CD14-positive monocyte (primary cell): ENCODE results near the gene PIAS4. TPM values are rescaled to one million over a fixed set of nuclear protein-coding genes. Genes with fewer than 3 reads are reported as not detected.

Source experiments
- DNase-seq, 3 donors: peaks; one replicate each; pipeline ENCODE4 v3.0.0-alpha.2; 2011 to 2022
- H2AFZ ChIP-seq: 2 replicates; pipeline ENCODE4 v1.6.0; 2012; ENCODE audit warnings: mild to moderate bottlenecking, low read depth, low read length, inconsistent platforms; ENCODE audit not compliant: insufficient read depth, poor library complexity, severe bottlenecking
- H3K27ac ChIP-seq, 2 donors: 1 replicate in 1 of 2; 2 replicates in 1 of 2; pipeline ENCODE4 v1.5.1; 2012 to 2013; ENCODE audit warnings: low read length in 2 of 2, control low read depth in 1 of 2, inconsistent platforms in 1 of 2, low read depth in 1 of 2, mild to moderate bottlenecking in 1 of 2
- H3K27me3 ChIP-seq, 2 donors: one replicate each; pipeline versions ENCODE4 v1.6.0 to v1.6.1; 2011 to 2013; ENCODE audit warnings: low read length in 2 of 2; ENCODE audit not compliant: control insufficient read depth in 2 of 2, insufficient read depth in 2 of 2
- H3K36me3 ChIP-seq, 2 donors: replicated peaks in 1 of 2; 1 replicate in 1 of 2; 2 replicates in 1 of 2; pipeline versions ENCODE4 v1.5.1 to v1.6.1; 2012 to 2013; ENCODE audit warnings: low read length in 2 of 2, control low read depth in 1 of 2, inconsistent platforms in 1 of 2, mild to moderate bottlenecking in 1 of 2; ENCODE audit not compliant: insufficient read depth in 2 of 2, control insufficient read depth in 1 of 2
- H3K4me1 ChIP-seq, 2 donors: 1 replicate in 1 of 2; 2 replicates in 1 of 2; pipeline versions ENCODE4 v1.5.1 to v1.6.1; 2012 to 2013; ENCODE audit warnings: low read length in 2 of 2, control low read depth in 1 of 2, inconsistent platforms in 1 of 2, mild to moderate bottlenecking in 1 of 2, moderate library complexity in 1 of 2; ENCODE audit not compliant: insufficient read depth in 2 of 2, control insufficient read depth in 1 of 2
- H3K4me2 ChIP-seq: replicated peaks from 2 replicates; pipeline ENCODE3; 2012; ENCODE audit warnings: low read length, moderate library complexity, mild to moderate bottlenecking; ENCODE audit not compliant: poor library complexity, severe bottlenecking; ENCODE audit errors: extremely low read depth
- H3K4me3 ChIP-seq, 3 experiments: fragments of 200-600 bp in 1 of 3; sonication (generic) in 1 of 3; replicated peaks in 1 of 3; 1 replicate in 2 of 3; 2 replicates in 1 of 3; pipeline ENCODE4 v1.5.1; 2011 to 2013; ENCODE audit warnings: low read length in 3 of 3, mild to moderate bottlenecking in 3 of 3, control low read depth in 2 of 3, low read depth in 2 of 3, inconsistent platforms in 1 of 3, moderate library complexity in 1 of 3
- H3K79me2 ChIP-seq: 2 replicates; pipeline ENCODE4 v1.6.0; 2012; ENCODE audit warnings: mild to moderate bottlenecking, control low read depth, inconsistent platforms, low read length, moderate library complexity; ENCODE audit not compliant: insufficient read depth
- H3K9ac ChIP-seq: 2 replicates; pipeline ENCODE4 v1.6.0; 2017; ENCODE audit warnings: low read length, mild to moderate bottlenecking; ENCODE audit not compliant: insufficient read depth, poor library complexity, severe bottlenecking
- H3K9me3 ChIP-seq, 2 donors: replicated peaks in 1 of 2; 1 replicate in 1 of 2; 2 replicates in 1 of 2; pipeline versions ENCODE4 v1.5.1 to v1.6.1; 2012 to 2013; ENCODE audit warnings: low read length in 2 of 2, control low read depth in 1 of 2; ENCODE audit not compliant: control insufficient read depth in 1 of 2, insufficient read depth in 1 of 2
- H4K20me1 ChIP-seq: 2 replicates; pipeline ENCODE4 v1.6.0; 2012; ENCODE audit warnings: mild to moderate bottlenecking, low read length, control low read depth, moderate library complexity; ENCODE audit not compliant: insufficient read depth
- H3K27ac Mint-ChIP-seq, 7 donors: one replicate each; pipeline ENCODE4 v1.8.0; 2020; ENCODE audit warnings: mild to moderate bottlenecking in 7 of 7, mixed read lengths in 7 of 7, moderate library complexity in 6 of 7, inconsistent platforms in 2 of 7
- H3K27me3 Mint-ChIP-seq, 3 donors: one replicate each; pipeline ENCODE4 v1.8.0; 2021 to 2022; ENCODE audit warnings: low read depth in 3 of 3, mild to moderate bottlenecking in 3 of 3, mixed read lengths in 3 of 3, moderate library complexity in 3 of 3, inconsistent platforms in 1 of 3
- H3K36me3 Mint-ChIP-seq, 2 donors: one replicate each; pipeline ENCODE4 v1.8.0; 2020; ENCODE audit warnings: mixed read lengths in 2 of 2, inconsistent platforms in 1 of 2, mild to moderate bottlenecking in 1 of 2
- H3K4me1 Mint-ChIP-seq: one replicate; pipeline ENCODE4 v1.8.0; 2020; ENCODE audit warnings: mild to moderate bottlenecking, mixed read lengths
- H3K4me3 Mint-ChIP-seq, 2 donors: one replicate each; pipeline ENCODE4 v1.8.0; 2020; ENCODE audit warnings: mild to moderate bottlenecking in 2 of 2, mixed read lengths in 2 of 2, moderate library complexity in 1 of 2
- H3K9me3 Mint-ChIP-seq, 7 donors: one replicate each; pipeline ENCODE4 v1.8.0; 2020 to 2022; ENCODE audit warnings: mixed read lengths in 7 of 7, mild to moderate bottlenecking in 6 of 7, moderate library complexity in 6 of 7, inconsistent platforms in 2 of 7
- CTCF ChIP-seq: fragments of 200-600 bp; IDR thresholded peaks from one replicate; pipeline ENCODE4 v1.8.0; 2022; ENCODE audit warnings: antibody characterized with exemption, mild to moderate bottlenecking
- WGBS: methylation state at CpG from one replicate; pipeline ENCODE4 v1.1.5; 2013; ENCODE audit warnings: missing lambda C conversion rate; ENCODE audit not compliant: insufficient coverage; 5-methylcytosine and 5-hydroxymethylcytosine counted together
- intact Hi-C, 2 donors: fragments of 100-400 bp; cut with micrococcal nuclease; formaldehyde crosslinking; loops; one replicate each; pipeline versions ENCODE4 v1.15.0 to v1.15.1; 2023
- polyA plus RNA-seq, 3 donors: library from polyadenylated mRNA; depleted of rRNA in 1 of 3; unstranded in 2 of 3; stranded (reverse) in 1 of 3; fragments of 300-500 nt in 2 of 3; fragments of >200 nt in 1 of 3; fragmentation: Illumina TruSeq in 2 of 3; gene quantifications; 1 replicate in 2 of 3; 2 replicates in 1 of 3; pipeline ENCODE4 v1.2.3, GENCODE V29; 2012 to 2021

The PIAS4 gene
- polyA plus RNA-seq, 3 donors = 2.3 to 8.1 (median 5.9) TPM

- Histone ChIP-seq H3K36me3 (peaks cover 51 to 71% of the 10 kb centered on the region in 2 donors), H2AFZ (no peak overlapping the region), H3K4me3 (no peak overlapping the region), H3K27ac (no peak overlapping the region), H4K20me1 (peaks cover 36% of the 10 kb centered on the region), H3K79me2 (peaks cover 5% of the 10 kb centered on the region), H3K4me2 (no peak overlapping the region), H3K4me1 (no peaks in the 10 kb centered on the region), H3K9ac (no peak overlapping the region), H3K9me3 (no peaks in the 10 kb centered on the region), H3K27me3 (no peaks in the 10 kb centered on the region)
- DNase-seq = no peak
- H3K9me3 Mint-ChIP-seq = peaks cover 0 to 3% (median 0%) of the 10 kb centered on the region in 7 donors
- H3K4me3 Mint-ChIP-seq = no peak overlapping the region
- H3K27ac Mint-ChIP-seq = no peak overlapping the region
- 96% methylated on average over 13 of the region's 16 CpGs for WGBS
- no peak for TF ChIP-seq CTCF
- H3K4me1 Mint-ChIP-seq = no peaks in the 10 kb centered on the region
- H3K36me3 Mint-ChIP-seq = peaks cover 29 to 81% of the 10 kb centered on the region in 2 donors
- peaks cover 0 to 2% (median 1%) of the 10 kb centered on the region in 3 donors for H3K27me3 Mint-ChIP-seq
- intact Hi-C loops = no loop called here
Measured at GRCh38 chr19:4027146-4027545, 19.6 kb downstream of the PIAS4 start.

GRCh38 chr19:4028334-4029246 lies 21.1 kb downstream of the PIAS4 start:
- Histone ChIP-seq H2AFZ (no peak overlapping the region), H4K20me1 (peaks cover 35% of the 10 kb centered on the region), H3K9me3 (no peaks in the 10 kb centered on the region), H3K4me1 (no peaks in the 10 kb centered on the region), H3K4me2 (no peak overlapping the region), H3K4me3 (no peak overlapping the region), H3K36me3 (peaks cover 60 to 83% of the 10 kb centered on the region in 2 donors), H3K27me3 (no peaks in the 10 kb centered on the region), H3K79me2 (no peaks in the 10 kb centered on the region), H3K27ac (no peak overlapping the region), H3K9ac (no peak overlapping the region)
- no peak for TF ChIP-seq CTCF
- intact Hi-C loops = no loop called here
- Mint-ChIP-seq H3K4me1 (no peaks in the 10 kb centered on the region), H3K36me3 (peaks cover 28 to 82% of the 10 kb centered on the region in 2 donors), H3K9me3 (peaks cover 0 to 3% (median 0%) of the 10 kb centered on the region in 7 donors), H3K27me3 (peaks cover 0 to 2% (median 1%) of the 10 kb centered on the region in 3 donors), H3K4me3 (no peak overlapping the region), H3K27ac (no peak overlapping the region)
- 98% methylated on average over 35 of the region's 48 CpGs for WGBS
- DNase-seq = no peak
